Measurements from ENCODE around the gene TRAF3IP1. TPM values are rescaled to one million over a fixed set of nuclear protein-coding genes. Genes with fewer than 3 reads are reported as not detected.
"Not testable (repeated sequence)": the region's sequence is repeated elsewhere in the genome, so short reads cannot be mapped to it uniquely, and the experiment has no call there.

The TRAF3IP1 gene
- total RNA-seq, 1 donor, result 3.5 TPM

DNA sequence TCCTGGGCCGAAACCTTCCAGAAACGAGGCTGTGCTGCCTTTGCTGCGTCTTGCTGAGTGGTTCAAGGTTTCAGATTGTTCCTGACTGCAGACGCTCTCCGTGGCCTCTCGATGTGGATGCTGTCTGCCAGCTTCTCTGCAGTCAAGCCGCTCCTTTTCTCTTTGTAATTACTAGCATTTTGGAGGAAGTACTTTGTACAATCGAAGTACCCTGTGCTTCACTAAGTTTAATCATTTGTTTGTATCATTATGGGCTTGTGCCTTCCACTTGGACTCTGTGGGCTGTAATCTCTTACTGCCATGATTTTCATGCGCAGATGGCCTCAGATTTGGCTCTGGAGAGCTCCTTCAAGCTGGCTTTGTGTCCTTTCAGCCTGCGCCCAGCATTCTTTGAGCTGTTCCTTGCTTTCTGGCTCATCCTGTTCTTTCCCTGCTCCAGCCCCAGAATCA, 49.3 kb downstream of the TRAF3IP1 start:
- no peaks in the 10 kb centered on the region for H3K9me3 ChIP-seq (ENCODE audit: low read depth, low read length)
- no peaks in the 10 kb centered on the region for H3K27me3 ChIP-seq (ENCODE audit: insufficient read depth, low read length)
- H3K4me1 ChIP-seq (ENCODE audit: insufficient read depth, low read length), result peaks cover 10% of the 10 kb centered on the region
- no peak overlapping the region for H3K4me3 ChIP-seq (ENCODE audit: low read length)

DNA sequence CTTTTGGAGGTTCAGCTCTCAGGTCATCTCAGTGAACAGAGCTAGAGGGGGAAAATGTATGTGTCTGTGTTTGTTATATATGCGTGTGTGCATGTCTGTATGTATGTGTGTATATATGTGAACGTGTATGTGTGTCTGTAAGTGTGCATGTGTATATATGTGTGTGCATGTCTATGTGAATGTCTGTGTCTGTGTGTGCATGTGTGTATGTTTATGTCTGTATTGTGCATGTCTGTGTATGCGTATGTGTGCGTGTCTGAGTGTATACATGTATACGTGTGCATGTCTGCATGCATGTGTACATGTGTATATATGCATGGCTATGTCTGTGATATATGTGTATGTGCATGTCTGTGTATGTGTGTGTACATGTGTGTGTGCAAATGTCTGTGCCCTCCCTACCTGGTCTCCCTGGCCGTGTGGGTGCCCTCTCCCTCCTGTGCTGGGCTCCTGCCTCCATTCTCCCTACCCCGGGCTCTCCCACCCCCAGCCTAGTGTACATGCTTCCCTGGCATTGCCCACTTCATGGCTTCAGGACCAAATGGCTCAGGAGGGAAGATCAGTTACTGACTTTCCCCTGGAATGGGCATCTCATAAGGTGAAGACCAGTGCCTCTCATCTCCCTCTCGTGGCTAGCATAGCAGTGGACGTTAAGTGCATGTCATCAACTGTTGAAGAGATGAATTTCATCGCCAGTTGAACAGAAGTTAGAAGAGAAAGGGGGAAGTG, 49.9 kb downstream of the TRAF3IP1 start:
- no peaks in the 10 kb centered on the region for H3K27me3 ChIP-seq (ENCODE audit: insufficient read depth, low read length)
- no peak overlapping the region for H3K4me3 ChIP-seq (ENCODE audit: low read length)
- peaks cover 10% of the 10 kb centered on the region for H3K4me1 ChIP-seq (ENCODE audit: insufficient read depth, low read length)
- H3K9me3 ChIP-seq (ENCODE audit: low read depth, low read length), result no peaks in the 10 kb centered on the region

DNA sequence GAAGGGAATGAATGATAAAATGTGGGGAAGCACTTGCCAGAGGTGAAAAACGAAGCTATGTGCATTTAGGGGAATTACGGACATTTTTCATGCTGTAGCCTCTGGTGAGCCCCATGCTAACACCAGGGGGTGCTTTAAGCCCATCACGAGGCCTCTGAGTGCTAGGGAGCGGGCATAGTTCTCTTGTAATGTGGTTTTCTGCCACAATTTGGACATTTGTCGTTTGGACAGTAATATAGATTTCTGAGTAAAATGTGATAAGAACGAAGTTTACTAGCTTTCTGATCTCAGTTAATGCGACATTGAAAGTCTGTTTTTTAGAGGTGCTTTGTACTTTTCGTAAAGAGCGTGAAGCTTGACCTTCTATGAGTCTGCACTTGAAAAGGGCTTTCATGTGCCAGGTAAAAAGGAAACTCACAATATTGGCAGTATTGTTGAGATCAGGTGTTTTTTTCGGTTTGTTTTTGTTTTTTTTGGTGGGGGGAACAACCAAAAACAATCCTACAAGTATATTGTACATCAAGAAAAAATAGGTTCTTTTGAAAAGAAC, 50.6 kb downstream of the TRAF3IP1 start:
- Histone ChIP-seq H3K9me3 (ENCODE audit: low read depth, low read length) (no peaks in the 10 kb centered on the region), H3K27me3 (ENCODE audit: insufficient read depth, low read length) (no peaks in the 10 kb centered on the region), H3K4me3 (ENCODE audit: low read length) (no peak overlapping the region), H3K4me1 (ENCODE audit: insufficient read depth, low read length) (peaks cover 10% of the 10 kb centered on the region)

DNA sequence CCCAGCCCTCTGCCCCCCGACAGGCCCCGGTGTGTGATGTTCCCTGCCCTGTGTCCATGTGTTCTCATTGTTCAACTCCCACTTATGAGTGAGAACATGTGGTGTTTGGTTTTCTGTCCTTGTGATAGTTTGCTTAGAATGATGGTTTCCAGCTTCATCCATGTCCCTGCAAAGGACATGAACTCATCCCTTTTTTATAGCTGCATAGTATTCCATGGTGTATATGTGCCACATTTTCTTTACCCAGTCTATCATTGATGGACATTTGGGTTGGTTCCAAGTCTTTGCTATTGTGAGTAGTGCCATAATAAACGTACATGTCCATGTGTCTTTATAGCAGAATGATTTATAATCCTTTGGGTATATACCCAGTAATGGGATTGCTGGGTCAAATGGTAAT, 52.0 kb downstream of the TRAF3IP1 start:
- H3K4me1 ChIP-seq (ENCODE audit: insufficient read depth, low read length), result peaks cover 22% of the 10 kb centered on the region
- not testable (repeated sequence) for H3K27me3 ChIP-seq (ENCODE audit: insufficient read depth, low read length); H3K4me3 ChIP-seq (ENCODE audit: low read length)

DNA sequence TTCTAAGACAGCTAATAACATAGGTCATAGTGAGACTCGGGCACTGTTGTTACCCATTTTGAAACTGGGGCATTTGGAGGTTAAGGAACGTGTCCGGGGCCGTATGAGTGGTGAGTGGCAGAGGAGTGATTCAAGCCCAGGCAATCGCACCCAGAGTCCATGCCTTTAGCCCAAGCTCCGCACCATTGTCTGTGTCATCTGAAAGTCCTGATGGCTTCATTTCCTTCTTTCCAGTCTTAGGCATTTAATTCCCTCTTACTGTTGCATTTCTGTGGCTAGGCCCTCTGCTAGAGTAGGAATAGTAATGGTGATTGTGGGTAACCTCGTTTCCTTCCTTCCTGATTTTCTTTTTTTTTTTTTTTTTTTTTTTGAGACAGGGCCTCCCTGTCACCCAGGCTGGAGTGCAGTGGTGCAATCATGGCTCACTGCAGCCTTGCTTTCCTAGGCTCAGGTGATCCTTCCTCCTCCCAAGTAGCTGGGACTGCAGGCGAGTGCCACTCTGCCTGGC, 56.6 kb downstream of the TRAF3IP1 start:
- Histone ChIP-seq H3K4me1 (ENCODE audit: insufficient read depth, low read length) (peaks cover 47% of the 10 kb centered on the region), H3K27me3 (ENCODE audit: insufficient read depth, low read length) (no peaks in the 10 kb centered on the region), H3K4me3 (ENCODE audit: low read length) (no peak overlapping the region), H3K9me3 (ENCODE audit: low read depth, low read length) (no peaks in the 10 kb centered on the region)

More for the DNA sequence above, 52.0 kb downstream of the TRAF3IP1 start:
- H3K9me3 ChIP-seq (ENCODE audit: low read depth, low read length), result not testable (repeated sequence)

DNA sequence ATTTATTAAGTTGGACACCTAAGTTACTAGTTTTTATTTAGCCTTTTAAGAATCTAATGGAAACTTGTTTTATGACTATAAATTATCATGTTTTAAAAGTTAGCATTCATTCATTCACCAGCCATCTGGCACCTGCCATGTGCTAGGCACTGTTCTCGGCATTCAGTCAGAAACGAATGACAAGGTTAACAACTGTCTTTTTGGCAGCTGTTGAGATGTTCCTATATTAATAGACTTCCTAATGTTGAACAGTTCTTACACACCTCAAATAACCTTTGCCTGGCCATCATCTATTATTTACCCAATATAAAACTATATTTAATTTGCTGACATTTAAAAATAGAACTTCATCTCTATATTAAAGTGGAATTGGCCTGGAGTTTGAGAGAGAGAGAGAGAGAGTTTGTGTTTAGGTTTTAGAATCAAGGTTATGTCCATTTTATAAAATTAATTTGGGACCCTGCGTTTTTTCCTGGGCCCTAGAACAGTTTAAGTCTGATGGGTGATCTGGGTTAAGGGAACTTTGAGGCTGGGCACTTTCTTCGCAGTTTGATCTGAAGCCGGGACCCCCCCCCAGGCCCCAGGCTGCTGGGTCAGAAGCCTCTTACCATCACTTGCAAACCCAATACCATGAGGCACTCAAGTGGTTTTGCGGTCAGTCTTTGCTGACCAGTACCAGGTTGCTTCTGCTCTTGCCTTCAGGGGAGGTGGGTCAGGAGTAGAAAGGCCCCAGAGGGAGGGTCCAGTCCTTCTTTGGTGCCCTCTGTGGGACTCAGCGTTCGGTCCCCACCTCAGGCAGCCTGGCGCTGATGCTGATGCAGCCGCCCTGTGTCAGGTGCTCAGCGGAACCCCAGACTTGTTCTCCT, 58.1 kb downstream of the TRAF3IP1 start:
- H3K27me3 ChIP-seq (ENCODE audit: insufficient read depth, low read length), result no peaks in the 10 kb centered on the region
- no peak overlapping the region for H3K4me3 ChIP-seq (ENCODE audit: low read length)
- peaks cover 63% of the 10 kb centered on the region for H3K4me1 ChIP-seq (ENCODE audit: insufficient read depth, low read length)
- H3K9me3 ChIP-seq (ENCODE audit: low read depth, low read length), result no peaks in the 10 kb centered on the region

DNA sequence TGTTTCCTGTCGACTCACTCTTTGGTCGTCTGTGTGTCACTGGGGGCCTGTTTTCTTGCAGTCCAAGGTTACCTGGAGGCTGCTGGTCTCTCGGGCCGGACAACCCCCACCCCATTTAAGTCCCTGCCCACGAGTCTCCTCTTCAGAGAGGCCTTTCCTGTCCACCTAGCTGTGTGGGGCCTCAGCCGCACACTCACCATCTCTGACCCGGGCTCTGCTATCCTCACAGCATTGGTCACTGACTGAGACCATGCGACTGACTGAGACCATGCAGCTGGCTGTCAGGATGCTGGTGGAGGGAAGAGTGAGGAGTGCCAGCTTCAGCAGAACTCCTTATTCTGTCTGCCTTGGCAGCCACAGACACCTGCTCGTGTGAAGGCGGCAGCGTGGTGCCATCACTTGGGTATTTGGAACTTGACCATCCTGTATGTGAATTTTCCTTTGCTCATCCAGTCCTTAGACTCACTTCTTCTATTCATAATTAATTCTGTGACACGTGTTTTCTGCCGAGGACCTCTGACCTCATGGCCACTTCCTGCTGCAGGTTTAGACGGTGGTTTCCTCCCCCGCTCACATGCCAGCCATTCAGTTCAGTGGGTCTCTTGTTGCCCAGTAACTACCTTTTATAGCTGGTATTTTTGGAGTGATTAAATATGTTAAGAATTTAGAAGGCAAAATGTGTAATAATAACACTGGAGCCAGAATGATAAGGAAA, 58.9 kb downstream of the TRAF3IP1 start:
- H3K9me3 ChIP-seq (ENCODE audit: low read depth, low read length), result no peaks in the 10 kb centered on the region
- H3K4me3 ChIP-seq (ENCODE audit: low read length), result no peak overlapping the region
- H3K4me1 ChIP-seq (ENCODE audit: insufficient read depth, low read length), result peaks cover 71% of the 10 kb centered on the region
- H3K27me3 ChIP-seq (ENCODE audit: insufficient read depth, low read length), result no peaks in the 10 kb centered on the region

DNA sequence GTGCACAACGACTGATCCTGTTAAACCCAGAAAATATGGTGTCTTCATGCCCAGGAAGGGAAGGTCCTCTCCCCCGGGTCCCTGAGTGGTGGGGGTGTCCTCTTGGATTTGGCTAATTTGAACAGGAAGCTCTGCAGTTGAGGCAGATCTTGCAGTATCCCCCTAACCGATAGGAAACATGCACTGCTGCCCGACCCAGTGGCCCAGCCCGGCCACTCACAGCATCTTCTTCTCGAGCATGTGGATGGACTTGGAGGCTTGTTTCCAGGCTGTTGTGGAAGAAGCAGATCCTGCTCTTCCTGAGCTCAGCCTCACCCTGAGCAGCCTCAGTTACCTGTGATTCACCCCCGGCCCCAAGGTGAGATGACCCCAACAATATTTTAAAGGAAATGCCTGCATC, 60.0 kb downstream of the TRAF3IP1 start:
- Histone ChIP-seq H3K27me3 (ENCODE audit: insufficient read depth, low read length) (no peaks in the 10 kb centered on the region), H3K4me1 (ENCODE audit: insufficient read depth, low read length) (peaks cover 78% of the 10 kb centered on the region), H3K4me3 (ENCODE audit: low read length) (no peak overlapping the region), H3K9me3 (ENCODE audit: low read depth, low read length) (no peaks in the 10 kb centered on the region)

DNA sequence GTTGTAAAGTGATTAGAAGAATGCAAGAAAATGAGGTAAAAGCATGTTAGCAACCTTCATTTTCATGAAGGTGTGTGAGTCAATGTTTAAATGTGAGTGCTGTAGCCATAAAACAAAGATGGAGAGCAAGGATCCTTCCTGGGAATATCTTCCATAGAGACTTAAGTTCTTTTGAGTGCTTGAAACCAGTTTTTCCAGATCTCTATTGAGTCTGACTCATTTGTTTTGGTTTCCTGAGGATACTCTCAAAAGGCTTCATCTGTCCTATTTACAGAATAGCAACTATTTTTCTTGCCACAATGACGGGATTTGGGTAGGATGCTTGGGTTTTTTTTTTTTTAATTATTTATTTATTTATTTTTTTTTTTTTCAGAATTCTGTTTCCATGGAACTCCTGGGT, 60.5 kb downstream of the TRAF3IP1 start:
- peaks cover 82% of the 10 kb centered on the region for H3K4me1 ChIP-seq (ENCODE audit: insufficient read depth, low read length)
- H3K27me3 ChIP-seq (ENCODE audit: insufficient read depth, low read length), result no peaks in the 10 kb centered on the region
- no peak overlapping the region for H3K4me3 ChIP-seq (ENCODE audit: low read length)

DNA sequence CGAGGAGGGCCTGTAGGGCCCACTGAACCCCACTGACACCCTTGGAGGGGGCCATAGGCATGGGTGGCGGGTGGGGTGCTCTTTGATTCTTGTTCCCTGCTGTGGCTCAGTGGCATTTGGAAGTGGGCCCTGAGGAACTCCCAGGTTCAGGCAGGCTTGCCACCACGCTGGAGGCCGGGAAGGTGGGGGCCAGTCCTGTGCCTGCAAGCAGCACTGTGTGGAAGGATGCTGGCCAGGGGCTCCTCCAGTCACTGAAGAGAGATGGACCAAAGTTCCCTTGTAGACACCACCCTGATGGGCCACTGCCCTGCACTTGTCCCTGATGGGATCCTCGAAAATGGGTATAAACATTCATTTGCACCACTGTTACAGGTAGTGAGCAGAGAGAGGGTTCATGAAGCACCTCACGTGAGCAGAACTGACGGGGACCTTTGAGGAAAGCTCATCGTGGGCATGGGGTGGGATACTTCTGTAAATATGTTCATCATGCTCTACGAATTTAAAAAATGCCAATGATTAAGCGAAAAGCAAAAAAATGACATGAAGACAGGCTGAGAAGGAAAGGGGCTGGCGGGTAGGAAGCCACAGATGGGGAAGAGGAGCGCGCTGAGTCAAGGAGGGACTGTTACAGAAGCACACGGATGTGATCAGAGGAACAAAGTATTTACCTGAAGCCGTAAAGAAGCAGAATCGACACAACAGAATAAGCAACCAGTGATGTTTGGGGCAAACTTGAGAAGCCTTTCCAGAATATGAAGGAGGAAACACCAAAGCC, 61.2 kb downstream of the TRAF3IP1 start:
- Histone ChIP-seq H3K27me3 (ENCODE audit: insufficient read depth, low read length) (no peaks in the 10 kb centered on the region), H3K9me3 (ENCODE audit: low read depth, low read length) (no peaks in the 10 kb centered on the region), H3K4me3 (ENCODE audit: low read length) (no peak overlapping the region), H3K4me1 (ENCODE audit: insufficient read depth, low read length) (peaks cover 85% of the 10 kb centered on the region)

More for the DNA sequence above, 60.5 kb downstream of the TRAF3IP1 start:
- no peaks in the 10 kb centered on the region for H3K9me3 ChIP-seq (ENCODE audit: low read depth, low read length)

DNA sequence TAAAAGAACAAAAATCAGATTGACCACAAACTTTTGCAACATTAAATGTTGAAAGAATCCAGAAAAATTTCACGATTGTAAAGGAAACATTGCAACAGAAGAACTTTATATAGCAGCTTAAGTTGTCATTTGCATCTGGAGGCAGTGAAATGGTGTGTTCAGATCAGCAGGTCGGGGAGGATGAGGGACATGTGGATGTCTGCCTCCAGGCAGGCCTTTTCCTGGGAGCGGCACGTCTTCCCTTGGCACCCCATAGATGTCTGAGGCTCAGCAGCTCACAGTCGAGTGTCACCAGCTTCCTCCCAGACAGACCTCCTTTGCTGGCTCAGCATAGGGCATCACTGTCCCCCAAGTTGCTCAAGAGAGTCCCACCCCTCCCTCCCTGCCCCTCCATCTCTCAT, 62.1 kb downstream of the TRAF3IP1 start:
- Histone ChIP-seq H3K9me3 (ENCODE audit: low read depth, low read length) (no peaks in the 10 kb centered on the region), H3K27me3 (ENCODE audit: insufficient read depth, low read length) (no peaks in the 10 kb centered on the region), H3K4me3 (ENCODE audit: low read length) (no peak overlapping the region), H3K4me1 (ENCODE audit: insufficient read depth, low read length) (peaks cover 85% of the 10 kb centered on the region)

DNA sequence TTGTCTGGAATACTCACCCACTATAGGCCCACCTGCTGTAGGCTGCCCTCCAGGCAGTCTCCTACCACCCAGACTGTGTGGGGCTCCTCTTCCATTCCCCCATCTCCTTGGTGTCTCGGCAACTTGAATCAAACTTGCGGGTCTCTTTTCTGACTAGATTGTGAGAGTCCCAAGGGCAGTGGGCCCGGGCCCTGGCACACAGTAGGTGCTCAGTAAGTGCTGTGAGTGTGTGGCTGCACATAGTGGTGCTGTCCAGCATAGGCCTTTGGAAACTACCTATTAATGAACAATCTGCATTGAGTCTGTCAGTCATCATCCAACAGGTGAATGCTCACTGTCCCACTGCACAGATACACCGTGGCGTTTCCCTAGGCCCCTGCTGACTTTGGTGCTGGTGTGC, 62.8 kb downstream of the TRAF3IP1 start:
- no peaks in the 10 kb centered on the region for H3K27me3 ChIP-seq (ENCODE audit: insufficient read depth, low read length)
- peaks cover 92% of the 10 kb centered on the region for H3K4me1 ChIP-seq (ENCODE audit: insufficient read depth, low read length)
- no peak overlapping the region for H3K4me3 ChIP-seq (ENCODE audit: low read length)
- H3K9me3 ChIP-seq (ENCODE audit: low read depth, low read length), result no peaks in the 10 kb centered on the region

DNA sequence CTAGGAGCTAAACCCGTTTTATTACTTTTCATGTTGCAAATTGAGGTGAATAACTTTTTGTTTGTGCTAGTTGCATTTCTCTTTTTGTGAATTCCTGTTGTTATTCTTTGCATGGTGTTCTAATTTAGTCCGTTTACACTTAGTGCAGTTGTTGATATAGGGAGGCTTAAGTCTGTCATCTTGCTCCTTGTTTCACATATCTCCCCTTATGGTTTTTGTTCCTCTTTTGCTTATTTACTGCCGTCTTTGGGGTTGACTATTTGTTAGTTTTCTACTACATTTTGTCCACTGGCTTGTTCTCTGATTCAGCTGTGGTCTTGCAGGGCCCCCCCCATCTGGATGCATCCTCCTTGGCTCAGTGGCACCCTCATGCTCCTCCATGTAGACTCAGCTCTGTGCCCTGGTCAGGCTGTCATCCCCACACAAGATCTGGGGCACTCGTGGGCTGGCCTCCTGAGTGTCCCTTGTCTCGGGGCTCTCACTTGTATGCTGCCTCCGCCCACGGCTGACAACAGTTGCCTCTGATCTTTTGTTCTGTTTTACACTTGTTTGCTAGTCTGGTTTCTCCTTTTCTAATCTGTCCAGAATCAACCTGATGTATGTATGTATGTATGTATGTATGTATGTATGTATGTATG, 63.5 kb downstream of the TRAF3IP1 start:
- no peak overlapping the region for H3K4me3 ChIP-seq (ENCODE audit: low read length)
- no peaks in the 10 kb centered on the region for H3K27me3 ChIP-seq (ENCODE audit: insufficient read depth, low read length)
- peaks cover 94% of the 10 kb centered on the region for H3K4me1 ChIP-seq (ENCODE audit: insufficient read depth, low read length)
- H3K9me3 ChIP-seq (ENCODE audit: low read depth, low read length), result no peaks in the 10 kb centered on the region

DNA sequence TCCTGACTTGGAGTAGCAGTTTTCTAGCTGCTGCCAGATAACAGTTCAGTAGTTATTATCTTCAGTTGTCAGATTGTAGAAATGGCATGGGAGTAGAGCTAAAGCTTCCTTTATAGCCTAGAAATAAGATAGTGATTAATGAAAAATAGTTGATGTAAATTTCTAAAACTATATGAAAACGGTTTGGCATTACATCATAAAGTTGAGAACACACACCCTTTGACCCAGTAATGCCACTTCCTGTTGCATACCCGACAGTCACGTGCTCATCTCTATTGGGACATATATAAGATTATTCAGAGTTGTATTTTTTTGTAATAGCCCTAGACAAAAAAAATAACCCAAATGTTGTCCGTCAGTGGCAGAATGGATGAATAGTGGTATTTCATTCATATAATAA, 67.0 kb downstream of the TRAF3IP1 start:
- peaks cover 72% of the 10 kb centered on the region for H3K4me1 ChIP-seq (ENCODE audit: insufficient read depth, low read length)
- no peaks in the 10 kb centered on the region for H3K9me3 ChIP-seq (ENCODE audit: low read depth, low read length)
- no peak overlapping the region for H3K4me3 ChIP-seq (ENCODE audit: low read length)
- H3K27me3 ChIP-seq (ENCODE audit: insufficient read depth, low read length), result no peaks in the 10 kb centered on the region

Measured in mononuclear cell (primary cell).